Stimulated activated CD4-positive, alpha-beta T cell treated with anti-CD3 and anti-CD28 coated beads, Interleukin-15, amount 100 ng/mL, for 48 hours (primary cell): ENCODE data around the gene FAM229A.

ENCODE experiments used
- DNase-seq, 2 donors: peaks; one replicate each; pipeline ENCODE4 v3.0.0-alpha.2; 2020; ENCODE audit warnings: low read depth in 2 of 2

Gene FAM229A

GRCh38 chr1:32331549-32331948, 30.7 kb downstream of the FAM229A start:
- no peak for DNase-seq

- no peak for DNase-seq
Measured at GRCh38 chr1:32330558-32331151, 31.6 kb downstream of the FAM229A start.

- no peak for DNase-seq
Measured at GRCh38 chr1:32329931-32330466, 32.3 kb downstream of the FAM229A start.

DNA sequence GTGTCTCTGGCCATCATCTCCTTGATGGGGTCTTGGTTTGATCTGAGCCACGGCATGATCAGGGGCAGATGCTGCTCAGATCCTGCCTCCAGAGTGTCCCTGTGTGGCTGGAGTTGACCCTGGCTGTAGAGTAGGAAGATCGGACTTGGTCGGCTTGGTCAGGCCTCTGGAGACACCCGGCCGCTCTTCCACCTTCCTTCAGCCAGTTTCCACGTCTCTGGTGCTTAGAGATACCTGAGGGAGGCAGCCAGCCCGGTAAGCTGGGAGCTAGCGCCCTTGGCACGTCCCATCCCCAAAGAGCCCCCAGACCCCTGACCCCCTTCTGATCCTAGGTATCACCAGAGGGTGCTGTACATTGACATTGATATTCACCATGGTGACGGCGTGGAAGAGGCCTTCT, 35.1 kb downstream of the FAM229A start:
- no peak for DNase-seq

DNA sequence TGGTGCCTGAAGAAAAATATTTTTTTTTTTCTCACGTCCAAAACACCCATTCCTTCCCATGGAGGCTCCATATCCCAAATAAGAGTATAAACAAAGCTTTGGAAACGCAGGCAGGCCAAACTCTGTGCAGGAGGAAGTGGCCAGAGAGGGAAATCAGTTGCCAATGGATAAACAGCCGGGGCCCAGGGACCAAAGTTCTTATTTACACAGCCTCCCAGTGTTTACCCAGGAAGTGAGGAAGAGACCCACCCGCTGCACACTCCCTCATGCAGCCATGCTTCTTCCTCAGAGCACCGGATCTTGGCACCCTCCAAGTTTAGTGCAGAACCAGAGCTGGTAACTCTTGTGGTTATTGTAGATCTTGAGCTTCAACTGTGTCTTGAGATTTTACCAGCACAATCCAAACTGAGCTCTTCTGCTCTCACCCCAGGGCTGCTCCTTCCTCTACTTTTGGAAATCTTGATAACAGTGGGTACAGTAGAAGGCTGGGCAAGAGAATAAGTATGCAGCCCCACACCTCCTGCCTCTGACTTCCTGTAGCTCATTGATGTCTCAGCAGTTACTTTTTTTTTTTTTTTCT, 40.5 kb downstream of the FAM229A start:
- DNase-seq: no peak

- DNase-seq: no peak
Measured at GRCh38 chr1:32318127-32318869, 44.0 kb downstream of the FAM229A start.

DNA sequence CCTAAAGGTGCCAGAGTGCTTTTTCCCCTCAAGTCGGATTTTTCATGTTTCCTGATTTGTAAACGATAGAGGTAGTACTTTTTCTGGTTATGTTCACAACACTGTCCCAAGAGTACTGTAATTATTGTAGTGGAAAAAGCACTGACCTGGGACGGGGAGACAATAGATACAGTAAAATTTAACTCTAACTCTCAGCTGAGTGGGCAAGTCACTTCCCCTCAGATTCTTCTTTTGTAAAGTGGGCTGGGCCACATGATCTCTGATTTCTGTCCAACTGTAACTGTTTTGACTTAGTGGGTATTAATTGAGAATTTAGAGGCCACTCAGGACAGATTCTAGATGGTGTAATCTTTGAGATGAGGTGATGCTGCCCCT, 45.4 kb downstream of the FAM229A start:
- DNase-seq: no peak

- DNase-seq: no peak
Measured at GRCh38 chr1:32311709-32312393, 50.4 kb downstream of the FAM229A start.
